Neuronal stem cell (in vitro differentiated cells): ENCODE results near the gene LOXHD1.

Experiments
- DNase-seq: peaks from one replicate; pipeline ENCODE4 v3.0.0-alpha.2; 2013; ENCODE audit warnings: low spot score
- H2AFZ ChIP-seq: one replicate; pipeline ENCODE4 v1.6.1; 2013; ENCODE audit warnings: mild to moderate bottlenecking, low read length, inconsistent platforms
- H2AK5ac ChIP-seq: 2 replicates; pipeline ENCODE4 v1.6.1; 2013; ENCODE audit warnings: low read depth, mild to moderate bottlenecking, inconsistent platforms, low read length, moderate library complexity, mixed read lengths
- H2BK120ac ChIP-seq: 2 replicates; pipeline ENCODE4 v1.6.1; 2013; ENCODE audit warnings: low read depth, mild to moderate bottlenecking, inconsistent platforms, low read length, moderate library complexity, mixed read lengths
- H2BK12ac ChIP-seq: one replicate; pipeline ENCODE4 v1.6.1; 2013; ENCODE audit warnings: low read length, inconsistent platforms
- H2BK15ac ChIP-seq: 2 replicates; pipeline ENCODE4 v1.6.1; 2013; ENCODE audit warnings: mild to moderate bottlenecking, low read length, inconsistent platforms, mixed read lengths
- H2BK5ac ChIP-seq: one replicate; pipeline ENCODE4 v1.6.1; 2013; ENCODE audit warnings: inconsistent platforms, mild to moderate bottlenecking, low read length, moderate library complexity
- H3K14ac ChIP-seq: one replicate; pipeline ENCODE4 v1.6.1; 2013; ENCODE audit warnings: low read length, inconsistent platforms
- H3K18ac ChIP-seq: 2 replicates; pipeline ENCODE4 v1.6.1; 2013; ENCODE audit warnings: low read length, inconsistent platforms
- H3K23ac ChIP-seq: 2 replicates; pipeline ENCODE4 v1.6.1; 2013; ENCODE audit warnings: low read depth, mild to moderate bottlenecking, mixed read lengths, low read length, inconsistent platforms; ENCODE audit not compliant: poor library complexity
- H3K27ac ChIP-seq: replicated peaks from 3 replicates; pipeline ENCODE4 v1.5.1; 2013; ENCODE audit warnings: low read length, inconsistent platforms
- H3K27me3 ChIP-seq, 3 experiments: 2 replicates each; pipeline ENCODE4 v1.6.1; 2013; ENCODE audit warnings: low read length in 3 of 3, mild to moderate bottlenecking in 2 of 3, inconsistent platforms in 1 of 3, low read depth in 1 of 3, mixed read lengths in 1 of 3, moderate library complexity in 1 of 3; ENCODE audit not compliant: control insufficient read depth in 3 of 3, insufficient read depth in 3 of 3
- H3K36me3 ChIP-seq, 2 donors: replicated peaks in 1 of 2; 2 replicates each; pipeline ENCODE4 v1.6.1; 2013; ENCODE audit warnings: low read length in 2 of 2; ENCODE audit not compliant: control insufficient read depth in 2 of 2, insufficient read depth in 2 of 2
- H3K4ac ChIP-seq: 2 replicates; pipeline ENCODE4 v1.6.1; 2013; ENCODE audit warnings: inconsistent platforms, mild to moderate bottlenecking, low read length, moderate library complexity
- H3K4me1 ChIP-seq, 2 donors: 1 replicate in 1 of 2; 2 replicates in 1 of 2; pipeline ENCODE4 v1.6.1; 2013; ENCODE audit warnings: low read length in 2 of 2, low read depth in 1 of 2; ENCODE audit not compliant: control insufficient read depth in 2 of 2, insufficient read depth in 1 of 2
- H3K4me2 ChIP-seq: one replicate; pipeline ENCODE4 v1.6.1; 2013; ENCODE audit warnings: mild to moderate bottlenecking, low read length, inconsistent platforms; ENCODE audit not compliant: insufficient read depth, poor library complexity, severe bottlenecking
- H3K4me3 ChIP-seq, 2 donors: 2 replicates each; pipeline ENCODE4 v1.5.1; 2013; ENCODE audit warnings: low read length in 2 of 2, mild to moderate bottlenecking in 2 of 2, inconsistent platforms in 1 of 2, moderate library complexity in 1 of 2
- H3K79me1 ChIP-seq: one replicate; pipeline ENCODE4 v1.6.1; 2013; ENCODE audit warnings: low read depth, mild to moderate bottlenecking, inconsistent platforms, low read length, moderate library complexity
- H3K9ac ChIP-seq: one replicate; pipeline ENCODE4 v1.6.1; 2013; ENCODE audit warnings: mild to moderate bottlenecking, low read depth, low read length, inconsistent platforms; ENCODE audit not compliant: poor library complexity
- H3K9me3 ChIP-seq, 2 donors: replicated peaks in 1 of 2; 2 replicates each; pipeline versions ENCODE3 to v1.6.1; 2013; ENCODE audit warnings: low read length in 2 of 2, mild to moderate bottlenecking in 2 of 2, inconsistent platforms in 1 of 2, low read depth in 1 of 2, mixed read lengths in 1 of 2, moderate library complexity in 1 of 2; ENCODE audit not compliant: control insufficient read depth in 2 of 2, insufficient read depth in 1 of 2
- H4K8ac ChIP-seq: one replicate; pipeline ENCODE4 v1.6.1; 2013; ENCODE audit warnings: low read depth, mild to moderate bottlenecking, inconsistent platforms, low read length, moderate library complexity
- H4K91ac ChIP-seq: one replicate; pipeline ENCODE4 v1.6.1; 2013; ENCODE audit warnings: low read length, low read depth, mild to moderate bottlenecking, inconsistent platforms; ENCODE audit not compliant: poor library complexity
- WGBS, 2 donors: extraction: QIAGEN DNeasy Blood & Tissue Kit; methylation state at CpG; one replicate each; pipeline ENCODE4 v1.1.7; 2013; ENCODE audit warnings: missing lambda C conversion rate in 2 of 2, mixed read lengths in 1 of 2; ENCODE audit not compliant: insufficient read length in 2 of 2, insufficient replicate concordance in 1 of 2; ENCODE audit errors: extremely low coverage in 2 of 2; 5-methylcytosine and 5-hydroxymethylcytosine counted together

LOXHD1 gene

DNA sequence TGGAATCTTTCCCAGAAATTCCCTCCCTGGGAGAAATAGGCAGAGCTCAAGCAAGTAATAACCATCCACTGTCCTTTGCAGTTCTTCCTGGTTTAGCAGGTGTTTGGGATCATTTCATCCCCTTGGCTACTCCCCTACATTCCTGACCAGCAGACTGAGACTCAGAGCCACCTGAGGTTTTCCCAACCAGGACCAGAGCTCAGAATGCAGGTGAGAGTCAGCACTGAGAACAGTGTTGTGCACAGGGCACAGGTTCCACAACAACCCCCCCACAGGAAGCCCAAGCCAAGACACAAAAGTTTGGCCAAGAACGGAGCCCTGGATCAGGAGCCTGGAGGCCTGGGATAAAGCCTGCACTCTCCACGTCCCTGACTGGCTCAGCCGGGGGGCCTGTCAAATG is 21.0 kb upstream of the LOXHD1 start:
- Histone ChIP-seq H3K27me3 (peaks cover 0 to 11% (median 0%) of the 10 kb centered on the region in 3 experiments), H3K36me3 (no peaks in the 10 kb centered on the region), H4K8ac (no peak overlapping the region), H2AFZ (no peak overlapping the region), H3K4ac (no peak overlapping the region), H3K4me2 (no peak overlapping the region), H2BK15ac (no peak overlapping the region), H3K14ac (no peak overlapping the region), H3K23ac (no peak overlapping the region), H2BK12ac (no peak overlapping the region), H3K18ac (no peak overlapping the region), H2AK5ac (no peak overlapping the region), H2BK120ac (no peak overlapping the region), H2BK5ac (no peak overlapping the region), H3K4me3 (no peak overlapping the region), H3K79me1 (no peaks in the 10 kb centered on the region), H3K4me1 (no peaks in the 10 kb centered on the region), H3K27ac (no peak overlapping the region), H3K9ac (no peak overlapping the region), H3K9me3 (no peaks in the 10 kb centered on the region), H4K91ac (no peak overlapping the region)
- no CpG with 5 or more reads among the region's 3 CpGs for WGBS, 2 donors
- DNase-seq, result no peak

DNA sequence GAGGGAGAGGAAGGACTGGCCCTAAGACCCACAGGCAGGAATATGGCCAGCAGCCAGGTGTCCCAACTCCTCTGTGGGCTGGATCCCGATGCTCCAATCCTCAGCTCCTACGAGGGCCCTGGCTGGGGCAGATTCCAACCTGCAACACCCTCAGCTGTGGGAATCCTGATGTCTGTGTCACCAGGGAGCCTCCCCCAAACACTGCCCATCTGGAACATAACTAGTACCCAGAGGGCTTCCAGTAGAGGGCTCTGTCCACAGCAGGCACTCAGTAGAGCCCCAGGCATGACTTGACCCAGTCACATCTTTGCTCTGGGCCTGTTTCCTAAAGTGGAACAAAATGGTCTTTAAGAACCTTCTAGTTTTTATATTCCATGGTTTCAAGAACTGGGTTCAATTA is 20.6 kb upstream of the LOXHD1 start:
- no peak overlapping the region for H3K4me3 ChIP-seq
- no peaks in the 10 kb centered on the region for H3K79me1 ChIP-seq
- no peak overlapping the region for H3K4me2 ChIP-seq
- no peak overlapping the region for H3K4ac ChIP-seq
- H3K36me3 ChIP-seq, result no peaks in the 10 kb centered on the region
- no peak overlapping the region for H2AK5ac ChIP-seq
- H3K27me3 ChIP-seq, result peaks cover 0 to 11% (median 0%) of the 10 kb centered on the region in 3 experiments
- H3K14ac ChIP-seq, result no peak overlapping the region
- no peak overlapping the region for H4K8ac ChIP-seq
- H4K91ac ChIP-seq, result no peak overlapping the region
- H3K23ac ChIP-seq, result no peak overlapping the region
- no peaks in the 10 kb centered on the region for H3K4me1 ChIP-seq
- no peak overlapping the region for H2BK15ac ChIP-seq
- H2BK120ac ChIP-seq, result no peak overlapping the region
- H2BK12ac ChIP-seq, result no peak overlapping the region
- H3K18ac ChIP-seq, result no peak overlapping the region
- WGBS, 2 donors, result no CpG with 5 or more reads among the region's 2 CpGs
- H2BK5ac ChIP-seq, result no peak overlapping the region
- no peak overlapping the region for H2AFZ ChIP-seq
- H3K27ac ChIP-seq, result no peak overlapping the region
- no peak overlapping the region for H3K9ac ChIP-seq
- DNase-seq, result no peak
- no peaks in the 10 kb centered on the region for H3K9me3 ChIP-seq

DNA sequence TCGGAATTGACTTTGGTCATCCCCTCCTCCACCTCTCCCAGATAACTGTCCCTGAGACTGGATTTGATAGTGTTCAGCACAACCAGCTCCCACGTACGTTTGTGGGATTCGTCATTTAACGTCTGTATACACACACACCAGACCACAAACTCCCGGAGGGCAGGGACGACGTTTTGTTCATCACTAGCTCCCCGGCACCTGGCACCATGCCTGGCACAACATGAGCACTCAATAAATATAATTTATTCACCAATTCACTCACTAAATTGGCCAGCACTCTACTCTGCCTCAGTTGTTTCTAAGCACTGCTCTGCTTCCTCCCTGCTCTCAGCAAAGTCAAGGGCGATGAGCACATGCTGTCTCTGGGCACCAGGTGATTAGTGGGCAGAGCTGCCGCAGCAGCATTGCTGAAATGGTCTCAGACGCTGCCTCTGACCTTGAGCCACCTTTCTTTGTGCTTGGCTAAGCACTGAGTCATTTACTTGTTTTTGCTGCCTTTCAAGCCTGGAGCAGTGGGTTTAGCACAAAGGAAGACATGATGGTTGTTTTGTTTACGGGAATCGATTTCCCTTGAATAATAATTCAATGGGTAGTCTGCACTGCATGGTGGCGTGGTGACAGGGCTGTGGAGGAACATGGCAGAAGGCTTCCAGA is 19.3 kb upstream of the LOXHD1 start:
- no peak overlapping the region for H3K23ac ChIP-seq
- H3K9ac ChIP-seq, result no peak overlapping the region
- no peak overlapping the region for H3K4me2 ChIP-seq
- no CpG with 5 or more reads among the region's 15 CpGs for WGBS, 2 donors
- H3K4me3 ChIP-seq, result no peak overlapping the region
- H3K27ac ChIP-seq, result no peak overlapping the region
- H2AFZ ChIP-seq, result no peak overlapping the region
- H2BK120ac ChIP-seq, result no peak overlapping the region
- no peak overlapping the region for H3K4ac ChIP-seq
- H3K79me1 ChIP-seq, result no peaks in the 10 kb centered on the region
- no peak overlapping the region for H4K91ac ChIP-seq
- H3K18ac ChIP-seq, result no peak overlapping the region
- H3K27me3 ChIP-seq, result peaks cover 0 to 11% (median 0%) of the 10 kb centered on the region in 3 experiments
- H3K9me3 ChIP-seq, result no peaks in the 10 kb centered on the region
- H3K4me1 ChIP-seq, result no peaks in the 10 kb centered on the region
- DNase-seq, result no peak
- H2BK12ac ChIP-seq, result no peak overlapping the region
- H2BK15ac ChIP-seq, result no peak overlapping the region
- no peaks in the 10 kb centered on the region for H3K36me3 ChIP-seq
- no peak overlapping the region for H3K14ac ChIP-seq
- no peak overlapping the region for H4K8ac ChIP-seq
- H2AK5ac ChIP-seq, result no peak overlapping the region
- H2BK5ac ChIP-seq, result no peak overlapping the region

DNA sequence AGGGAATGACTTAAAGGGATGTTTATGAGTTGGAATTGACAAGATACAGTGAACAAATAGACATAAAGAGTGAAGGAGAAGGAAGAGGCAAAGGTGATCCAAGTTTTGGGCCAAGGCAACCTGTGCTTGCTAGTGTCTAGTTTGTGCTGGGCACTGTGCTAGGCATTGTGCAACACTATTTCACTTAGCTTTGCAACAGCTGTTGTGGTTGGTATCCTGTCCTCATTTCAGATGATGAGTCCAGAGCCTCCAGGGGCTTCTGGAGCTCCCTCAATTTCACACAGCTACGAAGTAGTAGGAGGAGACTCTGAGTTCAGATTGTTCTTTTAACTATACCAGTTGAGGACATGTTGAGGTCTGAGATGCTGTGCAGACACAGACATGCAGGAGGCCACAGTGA is 18.1 kb upstream of the LOXHD1 start:
- H3K4me2 ChIP-seq, result no peak overlapping the region

More for the DNA sequence above, 18.1 kb upstream of the LOXHD1 start:
- WGBS, 2 donors, result no CpG with 5 or more reads among the region's 1 CpG
- DNase-seq, result no peak
- Histone ChIP-seq H3K27ac (no peak overlapping the region), H3K36me3 (no peaks in the 10 kb centered on the region), H2BK5ac (no peak overlapping the region), H3K4me1 (no peaks in the 10 kb centered on the region), H3K9me3 (no peaks in the 10 kb centered on the region), H3K9ac (no peak overlapping the region), H2BK15ac (no peak overlapping the region), H3K4ac (no peak overlapping the region), H4K91ac (no peak overlapping the region), H3K14ac (no peak overlapping the region), H3K79me1 (no peaks in the 10 kb centered on the region), H4K8ac (no peak overlapping the region), H2AFZ (no peak overlapping the region), H3K27me3 (peaks cover 0 to 19% (median 0%) of the 10 kb centered on the region in 3 experiments), H3K23ac (no peak overlapping the region), H2BK12ac (no peak overlapping the region), H2AK5ac (no peak overlapping the region), H2BK120ac (no peak overlapping the region), H3K18ac (no peak overlapping the region), H3K4me3 (no peak overlapping the region)
